ENCODE results near the gene KCNQ1. TPM values are rescaled to one million over a fixed set of nuclear protein-coding genes. Genes with fewer than 3 reads are reported as not detected.

Gene KCNQ1
- total and polyA plus RNA-seq, 2 experiments from 2014 or later = 0.45 to 0.87 TPM

GRCh38 chr11:2540992-2541680, 96.3 kb downstream of the KCNQ1 start:
- H3K27ac ChIP-seq (ENCODE audit: low read depth) = no peak overlapping the region
- peaks cover 39% of the 10 kb centered on the region for H3K27me3 Mint-ChIP-seq (ENCODE audit: insufficient read depth, low read depth, poor library complexity)
- no peak overlapping the region for H3K4me2 ChIP-seq
- H4K20me1 ChIP-seq (replicated peaks; ENCODE audit: insufficient read depth) = no peaks in the 10 kb centered on the region
- no peaks in the 10 kb centered on the region for H3K9me2 ChIP-seq (ENCODE audit: insufficient read depth)
- no peaks in the 10 kb centered on the region for H3K9me3 Mint-ChIP-seq
- H3K36me3 Mint-ChIP-seq (ENCODE audit: low read depth) = no peaks in the 10 kb centered on the region
- H3K79me2 ChIP-seq (replicated peaks; ENCODE audit: insufficient read depth) = no peaks in the 10 kb centered on the region
- TF ChIP-seq EZH2 (IDR thresholded peaks at IDR 0.05; ENCODE audit: low read depth, unreplicated experiment) = no peak
- TF ChIP-seq, protein P1, sequence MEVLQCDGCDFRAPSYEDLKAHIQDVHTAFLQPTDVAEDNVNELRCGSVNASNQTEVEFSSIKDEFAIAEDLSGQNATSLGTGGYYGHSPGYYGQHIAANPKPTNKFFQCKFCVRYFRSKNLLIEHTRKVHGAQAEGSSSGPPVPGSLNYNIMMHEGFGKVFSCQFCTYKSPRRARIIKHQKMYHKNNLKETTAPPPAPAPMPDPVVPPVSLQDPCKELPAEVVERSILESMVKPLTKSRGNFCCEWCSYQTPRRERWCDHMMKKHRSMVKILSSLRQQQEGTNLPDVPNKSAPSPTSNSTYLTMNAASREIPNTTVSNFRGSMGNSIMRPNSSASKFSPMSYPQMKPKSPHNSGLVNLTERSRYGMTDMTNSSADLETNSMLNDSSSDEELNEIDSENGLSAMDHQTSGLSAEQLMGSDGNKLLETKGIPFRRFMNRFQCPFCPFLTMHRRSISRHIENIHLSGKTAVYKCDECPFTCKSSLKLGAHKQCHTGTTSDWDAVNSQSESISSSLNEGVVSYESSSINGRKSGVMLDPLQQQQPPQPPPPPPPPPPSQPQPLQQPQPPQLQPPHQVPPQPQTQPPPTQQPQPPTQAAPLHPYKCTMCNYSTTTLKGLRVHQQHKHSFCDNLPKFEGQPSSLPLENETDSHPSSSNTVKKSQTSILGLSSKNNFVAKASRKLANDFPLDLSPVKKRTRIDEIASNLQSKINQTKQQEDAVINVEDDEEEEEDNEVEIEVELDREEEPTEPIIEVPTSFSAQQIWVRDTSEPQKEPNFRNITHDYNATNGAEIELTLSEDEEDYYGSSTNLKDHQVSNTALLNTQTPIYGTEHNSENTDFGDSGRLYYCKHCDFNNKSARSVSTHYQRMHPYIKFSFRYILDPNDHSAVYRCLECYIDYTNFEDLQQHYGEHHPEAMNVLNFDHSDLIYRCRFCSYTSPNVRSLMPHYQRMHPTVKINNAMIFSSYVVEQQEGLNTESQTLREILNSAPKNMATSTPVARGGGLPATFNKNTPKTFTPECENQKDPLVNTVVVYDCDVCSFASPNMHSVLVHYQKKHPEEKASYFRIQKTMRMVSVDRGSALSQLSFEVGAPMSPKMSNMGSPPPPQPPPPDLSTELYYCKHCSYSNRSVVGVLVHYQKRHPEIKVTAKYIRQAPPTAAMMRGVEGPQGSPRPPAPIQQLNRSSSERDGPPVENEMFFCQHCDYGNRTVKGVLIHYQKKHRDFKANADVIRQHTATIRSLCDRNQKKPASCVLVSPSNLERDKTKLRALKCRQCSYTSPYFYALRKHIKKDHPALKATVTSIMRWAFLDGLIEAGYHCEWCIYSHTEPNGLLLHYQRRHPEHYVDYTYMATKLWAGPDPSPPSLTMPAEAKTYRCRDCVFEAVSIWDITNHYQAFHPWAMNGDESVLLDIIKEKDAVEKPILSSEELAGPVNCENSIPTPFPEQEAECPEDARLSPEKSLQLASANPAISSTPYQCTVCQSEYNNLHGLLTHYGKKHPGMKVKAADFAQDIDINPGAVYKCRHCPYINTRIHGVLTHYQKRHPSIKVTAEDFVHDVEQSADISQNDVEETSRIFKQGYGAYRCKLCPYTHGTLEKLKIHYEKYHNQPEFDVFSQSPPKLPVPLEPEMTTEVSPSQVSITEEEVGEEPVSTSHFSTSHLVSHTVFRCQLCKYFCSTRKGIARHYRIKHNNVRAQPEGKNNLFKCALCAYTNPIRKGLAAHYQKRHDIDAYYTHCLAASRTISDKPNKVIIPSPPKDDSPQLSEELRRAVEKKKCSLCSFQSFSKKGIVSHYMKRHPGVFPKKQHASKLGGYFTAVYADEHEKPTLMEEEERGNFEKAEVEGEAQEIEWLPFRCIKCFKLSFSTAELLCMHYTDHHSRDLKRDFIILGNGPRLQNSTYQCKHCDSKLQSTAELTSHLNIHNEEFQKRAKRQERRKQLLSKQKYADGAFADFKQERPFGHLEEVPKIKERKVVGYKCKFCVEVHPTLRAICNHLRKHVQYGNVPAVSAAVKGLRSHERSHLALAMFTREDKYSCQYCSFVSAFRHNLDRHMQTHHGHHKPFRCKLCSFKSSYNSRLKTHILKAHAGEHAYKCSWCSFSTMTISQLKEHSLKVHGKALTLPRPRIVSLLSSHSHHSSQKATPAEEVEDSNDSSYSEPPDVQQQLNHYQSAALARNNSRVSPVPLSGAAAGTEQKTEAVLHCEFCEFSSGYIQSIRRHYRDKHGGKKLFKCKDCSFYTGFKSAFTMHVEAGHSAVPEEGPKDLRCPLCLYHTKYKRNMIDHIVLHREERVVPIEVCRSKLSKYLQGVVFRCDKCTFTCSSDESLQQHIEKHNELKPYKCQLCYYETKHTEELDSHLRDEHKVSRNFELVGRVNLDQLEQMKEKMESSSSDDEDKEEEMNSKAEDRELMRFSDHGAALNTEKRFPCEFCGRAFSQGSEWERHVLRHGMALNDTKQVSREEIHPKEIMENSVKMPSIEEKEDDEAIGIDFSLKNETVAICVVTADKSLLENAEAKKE (CRISPR knock-in tag; IDR thresholded peaks at IDR 0.05) = no peak
- TF ChIP-seq CREB1 (CRISPR knock-in tag; IDR thresholded peaks at IDR 0.05; ENCODE audit: low read depth) = no peak
- no peak for TF ChIP-seq REST (IDR thresholded peaks at IDR 0.05; ENCODE audit: unreplicated experiment)
- TF ChIP-seq NANOG (IDR thresholded peaks at IDR 0.05; ENCODE audit: borderline replicate concordance) = no peak
- TF ChIP-seq JUNB (IDR thresholded peaks at IDR 0.05; ENCODE audit: unreplicated experiment) = no peak
- TF ChIP-seq, protein P2, sequence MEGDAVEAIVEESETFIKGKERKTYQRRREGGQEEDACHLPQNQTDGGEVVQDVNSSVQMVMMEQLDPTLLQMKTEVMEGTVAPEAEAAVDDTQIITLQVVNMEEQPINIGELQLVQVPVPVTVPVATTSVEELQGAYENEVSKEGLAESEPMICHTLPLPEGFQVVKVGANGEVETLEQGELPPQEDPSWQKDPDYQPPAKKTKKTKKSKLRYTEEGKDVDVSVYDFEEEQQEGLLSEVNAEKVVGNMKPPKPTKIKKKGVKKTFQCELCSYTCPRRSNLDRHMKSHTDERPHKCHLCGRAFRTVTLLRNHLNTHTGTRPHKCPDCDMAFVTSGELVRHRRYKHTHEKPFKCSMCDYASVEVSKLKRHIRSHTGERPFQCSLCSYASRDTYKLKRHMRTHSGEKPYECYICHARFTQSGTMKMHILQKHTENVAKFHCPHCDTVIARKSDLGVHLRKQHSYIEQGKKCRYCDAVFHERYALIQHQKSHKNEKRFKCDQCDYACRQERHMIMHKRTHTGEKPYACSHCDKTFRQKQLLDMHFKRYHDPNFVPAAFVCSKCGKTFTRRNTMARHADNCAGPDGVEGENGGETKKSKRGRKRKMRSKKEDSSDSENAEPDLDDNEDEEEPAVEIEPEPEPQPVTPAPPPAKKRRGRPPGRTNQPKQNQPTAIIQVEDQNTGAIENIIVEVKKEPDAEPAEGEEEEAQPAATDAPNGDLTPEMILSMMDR (conservative IDR thresholded peaks at IDR 0.05; ENCODE audit: low read depth in 2 of 2) = no peak
- no peak for TF ChIP-seq ZNF331 (CRISPR knock-in tag; IDR thresholded peaks at IDR 0.05; ENCODE audit: low read depth)
- no peak for TF ChIP-seq ETS1 (IDR thresholded peaks at IDR 0.05)
- no peak for TF ChIP-seq POLR2AphosphoS5 (IDR thresholded peaks at IDR 0.05; ENCODE audit: low read depth)
- no peak for TF ChIP-seq ZNF114 (CRISPR knock-in tag; IDR thresholded peaks at IDR 0.05)
- TF ChIP-seq STAT1 (IDR thresholded peaks at IDR 0.05; ENCODE audit: unreplicated experiment) = no peak
- no peak for TF ChIP-seq EZH2phosphoT487 (IDR thresholded peaks at IDR 0.05; ENCODE audit: unreplicated experiment)
- H2AFZ ChIP-seq = no peak overlapping the region
- H3K4me1 ChIP-seq (ENCODE audit: insufficient read depth) = no peaks in the 10 kb centered on the region
- no peak overlapping the region for H3K4me3 Mint-ChIP-seq
- no peak overlapping the region for H3K27ac Mint-ChIP-seq
- DNase-seq (ENCODE audit: low spot score) (no peak), ATAC-seq (no peak)
- H3F3A ChIP-seq (replicated peaks; ENCODE audit: low read depth) = no peaks in the 10 kb centered on the region
- H3K4me1 Mint-ChIP-seq = no peaks in the 10 kb centered on the region
- H3K4me3 ChIP-seq = no peak overlapping the region
- no peaks in the 10 kb centered on the region for H3K36me3 ChIP-seq (ENCODE audit: insufficient read depth)
- peaks cover 52% of the 10 kb centered on the region for H3K27me3 ChIP-seq (ENCODE audit: insufficient read depth)

Measured in GM23338 (cell line).